MM.1S (cell line): ENCODE results near the gene HOXD4.

Experiments
- DNase-seq: peaks from one replicate; pipeline ENCODE4 v3.0.0-alpha.2; 2015
- H2AFZ ChIP-seq: fragments of 300-600 bp; sonication (generic); 2 replicates; pipeline ENCODE4 v1.6.0; 2016; ENCODE audit warnings: antibody characterized with exemption, low read length
- H3F3A ChIP-seq: fragments of 300-600 bp; sonication (generic); 2 replicates; pipeline ENCODE4 v1.6.1; 2016; ENCODE audit warnings: mild to moderate bottlenecking, antibody characterized with exemption, low read length, moderate library complexity, mixed read lengths; ENCODE audit not compliant: insufficient read depth
- H3K27ac ChIP-seq: fragments of 300-600 bp; sonication (generic); 2 replicates; pipeline ENCODE4 v1.5.1; 2016; ENCODE audit warnings: mild to moderate bottlenecking, low read length
- H3K27me3 ChIP-seq: fragments of 300-600 bp; sonication (generic); replicated peaks from 2 replicates; pipeline ENCODE4 v1.6.0; 2016; ENCODE audit warnings: low read length; ENCODE audit not compliant: insufficient read depth
- H3K36me3 ChIP-seq: fragments of 300-600 bp; sonication (generic); replicated peaks from 2 replicates; pipeline ENCODE4 v1.6.1; 2016; ENCODE audit warnings: mild to moderate bottlenecking, low read length, mixed read lengths; ENCODE audit not compliant: insufficient read depth
- H3K4me1 ChIP-seq: fragments of 300-600 bp; sonication (generic); 2 replicates; pipeline ENCODE4 v1.6.1; 2016; ENCODE audit warnings: low read length, mixed read lengths
- H3K4me2 ChIP-seq: fragments of 300-600 bp; sonication (generic); 2 replicates; pipeline ENCODE4 v1.6.0; 2016; ENCODE audit warnings: low read depth, low read length
- H3K4me3 ChIP-seq: fragments of 300-600 bp; sonication (generic); 2 replicates; pipeline ENCODE4 v1.5.1; 2016; ENCODE audit warnings: low read length, mixed read lengths
- H3K79me2 ChIP-seq: fragments of 300-600 bp; sonication (generic); 2 replicates; pipeline ENCODE4 v1.6.1; 2016; ENCODE audit warnings: mixed run types, low read length, mixed read lengths
- H3K9ac ChIP-seq: fragments of 300-600 bp; sonication (generic); 2 replicates; pipeline ENCODE4 v1.6.1; 2016; ENCODE audit warnings: low read length, mixed read lengths
- H3K9me2 ChIP-seq: fragments of 300-600 bp; sonication (generic); replicated peaks from 2 replicates; pipeline ENCODE4 v1.6.1; 2016; ENCODE audit warnings: mild to moderate bottlenecking, low read length, mixed read lengths; ENCODE audit not compliant: insufficient read depth
- H3K9me3 ChIP-seq: fragments of 300-600 bp; sonication (generic); replicated peaks from 2 replicates; pipeline ENCODE4 v1.6.1; 2016; ENCODE audit warnings: mild to moderate bottlenecking, low read length, mixed read lengths; ENCODE audit not compliant: insufficient read depth
- H4K20me1 ChIP-seq: fragments of 300-600 bp; sonication (generic); 2 replicates; pipeline ENCODE4 v1.6.1; 2016; ENCODE audit warnings: mild to moderate bottlenecking, low read length, moderate library complexity, mixed read lengths; ENCODE audit not compliant: insufficient read depth
- CTCF ChIP-seq: fragments of 300-600 bp; sonication (generic); IDR thresholded peaks from 2 replicates; pipeline ENCODE4 v1.5.1; 2016; ENCODE audit warnings: antibody characterized with exemption, low read length, mixed read lengths
- EZH2 ChIP-seq: fragments of 300-600 bp; sonication (generic); optimal IDR thresholded peaks from 2 replicates; pipeline ENCODE3; 2017; ENCODE audit warnings: low read depth, mild to moderate bottlenecking, antibody characterized with exemption, low read length, mixed read lengths
- EZH2phosphoT487 ChIP-seq: fragments of 300-600 bp; sonication (generic); IDR thresholded peaks from 2 replicates; pipeline ENCODE4 v1.6.1; 2018; ENCODE audit warnings: antibody characterized with exemption, low read length

The HOXD4 gene

DNA sequence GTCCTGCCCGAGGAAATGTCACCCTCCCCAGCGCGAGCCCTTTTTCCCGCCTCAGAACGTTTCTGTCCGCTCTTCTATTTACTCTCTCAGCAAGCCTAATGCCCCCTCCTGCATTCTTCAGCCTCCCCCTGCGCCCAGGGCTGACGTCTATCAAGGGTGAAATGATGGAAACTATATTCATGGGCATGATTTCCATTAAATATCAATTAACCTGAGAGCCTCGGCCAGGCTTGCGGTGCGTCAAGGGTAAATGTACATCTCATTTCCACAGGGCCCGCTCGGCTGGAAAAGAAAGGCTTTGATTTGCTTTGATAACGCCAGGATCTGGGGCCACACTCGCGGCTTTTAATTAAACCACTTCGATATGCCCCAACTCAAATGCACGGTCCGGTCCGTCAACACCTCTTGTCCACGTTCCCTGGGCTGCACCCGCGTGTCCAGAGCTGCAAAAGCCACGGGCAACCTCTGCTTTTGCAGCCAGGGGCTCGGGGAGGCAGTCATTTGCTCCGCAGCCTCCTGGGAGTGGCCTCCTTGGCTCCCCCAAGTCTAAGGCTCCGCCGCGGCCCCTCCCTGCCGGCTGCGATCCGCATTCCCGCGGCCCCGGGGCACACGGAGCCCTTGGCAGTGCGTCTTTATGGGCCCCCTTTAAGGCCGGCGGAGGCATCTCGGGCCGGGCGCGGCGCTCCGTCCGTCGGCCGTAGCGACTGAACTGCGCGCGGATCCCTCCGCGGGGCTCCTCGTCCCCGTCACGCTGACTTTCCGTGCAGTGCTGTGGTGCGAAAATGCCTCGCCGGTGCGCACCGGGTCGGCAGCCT, 22.2 kb upstream of the HOXD4 start, which contains the start of gene HOXD8:
TSS of gene HOXD8 (plus strand) at position 724 of the 815 bp plus-strand sequence. CDS start 662 bp downstream, outside the sequence.
- H3K27ac ChIP-seq, result no peak within 1 kb of the TSS
- DNase-seq, result no peak
- no peaks in the 10 kb centered on the region for H3K9me2 ChIP-seq
- H3K9me3 ChIP-seq, result no peaks in the 10 kb centered on the region
- peaks cover 26% of the 10 kb centered on the region for H3K27me3 ChIP-seq
- no peaks in the 10 kb centered on the region for H3K4me1 ChIP-seq
- no peaks in the 10 kb centered on the region for H4K20me1 ChIP-seq
- H3K9ac ChIP-seq, result no peak within 1 kb of the TSS
- no peak within 1 kb of the TSS for H2AFZ ChIP-seq
- no peaks in the 10 kb centered on the region for H3F3A ChIP-seq
- no peaks in the 10 kb centered on the region for H3K79me2 ChIP-seq
- TF ChIP-seq EZH2phosphoT487, result no peak
- TF ChIP-seq CTCF, result no peak
- TF ChIP-seq EZH2, result no peak
- no peak within 1 kb of the TSS for H3K4me2 ChIP-seq
- no peak within 1 kb of the TSS for H3K4me3 ChIP-seq
- no peaks in the 10 kb centered on the region for H3K36me3 ChIP-seq

DNA sequence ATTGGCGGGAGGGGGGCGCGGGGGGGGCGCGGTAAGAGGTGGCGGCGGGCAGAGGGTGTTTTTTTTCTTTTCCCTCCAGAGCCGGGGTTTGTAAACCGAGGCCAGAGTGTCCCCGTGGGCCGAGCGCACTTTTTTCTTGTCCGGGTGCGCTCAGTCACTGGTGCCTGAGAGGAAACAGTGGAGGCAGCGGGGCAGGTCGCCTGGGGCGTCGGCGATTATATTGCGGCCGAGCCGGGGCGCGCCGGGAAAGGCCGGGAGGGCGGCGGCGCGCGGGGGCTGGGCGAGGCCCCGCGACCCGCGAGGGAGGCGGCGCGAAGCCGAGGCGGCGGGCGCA, 21.6 kb upstream of the HOXD4 start:
- H3K4me1 ChIP-seq, result no peaks in the 10 kb centered on the region
- no peak overlapping the region for H2AFZ ChIP-seq
- no peaks in the 10 kb centered on the region for H3K9me2 ChIP-seq
- H4K20me1 ChIP-seq, result no peaks in the 10 kb centered on the region
- no peaks in the 10 kb centered on the region for H3K9me3 ChIP-seq
- no peaks in the 10 kb centered on the region for H3K36me3 ChIP-seq
- H3K27me3 ChIP-seq, result peaks cover 23% of the 10 kb centered on the region
- no peaks in the 10 kb centered on the region for H3F3A ChIP-seq
- H3K9ac ChIP-seq, result no peak overlapping the region
- H3K79me2 ChIP-seq, result no peaks in the 10 kb centered on the region
- no peak overlapping the region for H3K4me3 ChIP-seq
- no peak overlapping the region for H3K4me2 ChIP-seq
- TF ChIP-seq EZH2 (no peak), EZH2phosphoT487 (no peak), CTCF (no peak)
- no peak for DNase-seq
- no peak overlapping the region for H3K27ac ChIP-seq

GRCh38 chr2:176130147-176130956, 21.0 kb upstream of the HOXD4 start:
- H3K27me3 ChIP-seq, result peaks cover 22% of the 10 kb centered on the region
- no peak overlapping the region for H3K4me2 ChIP-seq
- H3K9me2 ChIP-seq, result no peaks in the 10 kb centered on the region
- no peak overlapping the region for H3K4me3 ChIP-seq
- no peaks in the 10 kb centered on the region for H3K79me2 ChIP-seq
- no peaks in the 10 kb centered on the region for H3K9me3 ChIP-seq
- no peaks in the 10 kb centered on the region for H3F3A ChIP-seq
- DNase-seq, result no peak
- no peak overlapping the region for H2AFZ ChIP-seq
- no peak overlapping the region for H3K27ac ChIP-seq
- H3K36me3 ChIP-seq, result no peaks in the 10 kb centered on the region
- no peaks in the 10 kb centered on the region for H3K4me1 ChIP-seq
- no peak overlapping the region for H3K9ac ChIP-seq
- no peaks in the 10 kb centered on the region for H4K20me1 ChIP-seq
- no peak for TF ChIP-seq EZH2phosphoT487
- TF ChIP-seq EZH2, result no peak
- TF ChIP-seq CTCF, result no peak
